Panc1 (cell line): Measurements from ENCODE around the gene PRKACB.

Experiments used
- SIN3A ChIP-seq: IDR thresholded peaks from 2 replicates; pipeline ENCODE4 v1.6.1; 2012; ENCODE audit warnings: low read depth, mild to moderate bottlenecking, low read length, moderate library complexity, borderline replicate concordance; ENCODE audit not compliant: insufficient read depth
- TF ChIP-seq, protein P1 (sequence below): fragments of 450-650 bp; IDR thresholded peaks from 2 replicates; pipeline ENCODE4 v1.5.1; 2017; ENCODE audit warnings: mild to moderate bottlenecking
- TF ChIP-seq, protein P2 (sequence below), 2 experiments: IDR thresholded peaks; 2 replicates each; pipeline ENCODE4 v1.6.1; 2011 to 2012; ENCODE audit warnings: low read depth in 2 of 2, control low read depth in 1 of 2, low read length in 1 of 2, mild to moderate bottlenecking in 1 of 2, moderate library complexity in 1 of 2; ENCODE audit not compliant: insufficient read depth in 1 of 2

DNA sequence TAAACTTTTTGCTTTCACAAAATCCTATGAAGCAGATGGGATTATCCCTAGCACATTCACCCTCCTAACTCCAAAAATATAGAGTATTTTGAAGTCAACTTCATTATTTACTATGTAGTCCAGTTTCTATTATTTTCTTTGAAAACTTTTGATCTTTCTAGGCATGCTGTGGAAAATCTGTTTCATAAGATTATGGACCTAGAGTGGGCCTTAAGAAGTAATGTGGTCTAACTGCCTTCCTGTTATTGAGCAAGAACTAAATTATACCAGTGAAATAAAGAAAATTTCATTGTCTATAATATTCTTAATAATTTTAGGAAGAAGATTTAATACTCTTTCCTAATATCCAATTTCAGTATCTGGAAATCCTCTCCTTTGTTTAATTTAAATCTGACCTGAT, 58.1 kb downstream of the PRKACB start:
- TF ChIP-seq, protein P1, sequence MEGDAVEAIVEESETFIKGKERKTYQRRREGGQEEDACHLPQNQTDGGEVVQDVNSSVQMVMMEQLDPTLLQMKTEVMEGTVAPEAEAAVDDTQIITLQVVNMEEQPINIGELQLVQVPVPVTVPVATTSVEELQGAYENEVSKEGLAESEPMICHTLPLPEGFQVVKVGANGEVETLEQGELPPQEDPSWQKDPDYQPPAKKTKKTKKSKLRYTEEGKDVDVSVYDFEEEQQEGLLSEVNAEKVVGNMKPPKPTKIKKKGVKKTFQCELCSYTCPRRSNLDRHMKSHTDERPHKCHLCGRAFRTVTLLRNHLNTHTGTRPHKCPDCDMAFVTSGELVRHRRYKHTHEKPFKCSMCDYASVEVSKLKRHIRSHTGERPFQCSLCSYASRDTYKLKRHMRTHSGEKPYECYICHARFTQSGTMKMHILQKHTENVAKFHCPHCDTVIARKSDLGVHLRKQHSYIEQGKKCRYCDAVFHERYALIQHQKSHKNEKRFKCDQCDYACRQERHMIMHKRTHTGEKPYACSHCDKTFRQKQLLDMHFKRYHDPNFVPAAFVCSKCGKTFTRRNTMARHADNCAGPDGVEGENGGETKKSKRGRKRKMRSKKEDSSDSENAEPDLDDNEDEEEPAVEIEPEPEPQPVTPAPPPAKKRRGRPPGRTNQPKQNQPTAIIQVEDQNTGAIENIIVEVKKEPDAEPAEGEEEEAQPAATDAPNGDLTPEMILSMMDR, result no peak
- TF ChIP-seq, protein P2, sequence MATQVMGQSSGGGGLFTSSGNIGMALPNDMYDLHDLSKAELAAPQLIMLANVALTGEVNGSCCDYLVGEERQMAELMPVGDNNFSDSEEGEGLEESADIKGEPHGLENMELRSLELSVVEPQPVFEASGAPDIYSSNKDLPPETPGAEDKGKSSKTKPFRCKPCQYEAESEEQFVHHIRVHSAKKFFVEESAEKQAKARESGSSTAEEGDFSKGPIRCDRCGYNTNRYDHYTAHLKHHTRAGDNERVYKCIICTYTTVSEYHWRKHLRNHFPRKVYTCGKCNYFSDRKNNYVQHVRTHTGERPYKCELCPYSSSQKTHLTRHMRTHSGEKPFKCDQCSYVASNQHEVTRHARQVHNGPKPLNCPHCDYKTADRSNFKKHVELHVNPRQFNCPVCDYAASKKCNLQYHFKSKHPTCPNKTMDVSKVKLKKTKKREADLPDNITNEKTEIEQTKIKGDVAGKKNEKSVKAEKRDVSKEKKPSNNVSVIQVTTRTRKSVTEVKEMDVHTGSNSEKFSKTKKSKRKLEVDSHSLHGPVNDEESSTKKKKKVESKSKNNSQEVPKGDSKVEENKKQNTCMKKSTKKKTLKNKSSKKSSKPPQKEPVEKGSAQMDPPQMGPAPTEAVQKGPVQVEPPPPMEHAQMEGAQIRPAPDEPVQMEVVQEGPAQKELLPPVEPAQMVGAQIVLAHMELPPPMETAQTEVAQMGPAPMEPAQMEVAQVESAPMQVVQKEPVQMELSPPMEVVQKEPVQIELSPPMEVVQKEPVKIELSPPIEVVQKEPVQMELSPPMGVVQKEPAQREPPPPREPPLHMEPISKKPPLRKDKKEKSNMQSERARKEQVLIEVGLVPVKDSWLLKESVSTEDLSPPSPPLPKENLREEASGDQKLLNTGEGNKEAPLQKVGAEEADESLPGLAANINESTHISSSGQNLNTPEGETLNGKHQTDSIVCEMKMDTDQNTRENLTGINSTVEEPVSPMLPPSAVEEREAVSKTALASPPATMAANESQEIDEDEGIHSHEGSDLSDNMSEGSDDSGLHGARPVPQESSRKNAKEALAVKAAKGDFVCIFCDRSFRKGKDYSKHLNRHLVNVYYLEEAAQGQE (IDR thresholded peaks at IDR 0.05; ENCODE audit: insufficient read depth in 1 of 2, low read depth in 2 of 2, low read length in 1 of 2), result no peak
- no peak for TF ChIP-seq SIN3A
